HG03064 (cell line): ENCODE results near the gene BRD3OS.

ENCODE experiments used
- ATAC-seq: cut with Tn5 transposase; IDR thresholded peaks from one replicate; pipeline ENCODE4 v1.9.1; 2021; ENCODE audit warnings: low read depth; ENCODE audit not compliant: unreplicated experiment

The BRD3OS gene

GRCh38 chr9:134049236-134049635 lies 24.0 kb downstream of the BRD3OS start:
- ATAC-seq: no peak

GRCh38 chr9:134049772-134050588 lies 24.7 kb downstream of the BRD3OS start:
- ATAC-seq: no peak

- ATAC-seq: no peak
Observed at GRCh38 chr9:134050726-134051125, 25.4 kb downstream of the BRD3OS start.

- no peak for ATAC-seq
Observed at GRCh38 chr9:134051319-134051718, 26.0 kb downstream of the BRD3OS start.

GRCh38 chr9:134052491-134052890 lies 27.2 kb downstream of the BRD3OS start:
- no peak for ATAC-seq

- no peak for ATAC-seq
Observed at GRCh38 chr9:134052941-134053340, 27.7 kb downstream of the BRD3OS start.

- no peak for ATAC-seq
Observed at GRCh38 chr9:134053401-134053871, 28.2 kb downstream of the BRD3OS start.

- ATAC-seq: no peak
Observed at GRCh38 chr9:134053941-134054761, 28.9 kb downstream of the BRD3OS start.

GRCh38 chr9:134054891-134055811 lies 29.9 kb downstream of the BRD3OS start:
- ATAC-seq: no peak

- no peak for ATAC-seq
Observed at GRCh38 chr9:134055981-134056461, 30.7 kb downstream of the BRD3OS start.

GRCh38 chr9:134056483-134057306 lies 31.4 kb downstream of the BRD3OS start:
- no peak for ATAC-seq

GRCh38 chr9:134057307-134057657 lies 32.0 kb downstream of the BRD3OS start:
- ATAC-seq: no peak

- no peak for ATAC-seq
Observed at GRCh38 chr9:134057751-134058701, 32.7 kb downstream of the BRD3OS start.

- ATAC-seq: no peak
Observed at GRCh38 chr9:134058716-134059115, 33.4 kb downstream of the BRD3OS start.

GRCh38 chr9:134059188-134059641 lies 33.9 kb downstream of the BRD3OS start:
- no peak for ATAC-seq

GRCh38 chr9:134059661-134060395 lies 34.5 kb downstream of the BRD3OS start:
- ATAC-seq: no peak

GRCh38 chr9:134060546-134060945 lies 35.3 kb downstream of the BRD3OS start:
- no peak for ATAC-seq
